K562 (cell line): Measurements from ENCODE around the gene FBXO48. TPM values are rescaled to one million over a fixed set of nuclear protein-coding genes. Genes with fewer than 3 reads are reported as not detected.

ENCODE experiments used
- MYC ChIP-seq, 2 experiments: fragments of 250-450 bp in 1 of 2; sonication (Bioruptor Pico) in 1 of 2; IDR thresholded peaks; 2 replicates each; pipeline versions ENCODE4 v1.5.1 to v1.6.1; 2012 to 2021; ENCODE audit warnings: low read depth in 2 of 2, borderline replicate concordance in 1 of 2, improper control_type of control experiment in 1 of 2, low read length in 1 of 2, mild to moderate bottlenecking in 1 of 2, moderate library complexity in 1 of 2
- RREB1 ChIP-seq: fragments of 250-450 bp; sonication (Bioruptor Pico); IDR thresholded peaks from 2 replicates; pipeline ENCODE4 v1.4.0; 2020
- TAF9B ChIP-seq: fragments of 450-650 bp; IDR thresholded peaks from 2 replicates; pipeline ENCODE4 v1.6.1; 2018; ENCODE audit warnings: mild to moderate bottlenecking; ENCODE audit not compliant: partially characterized antibody
- TCF7L2 ChIP-seq: fragments of 150-350 bp; IDR thresholded peaks from 2 replicates; pipeline ENCODE4 v1.6.1; 2016; ENCODE audit warnings: low read depth, mild to moderate bottlenecking, low read length, moderate library complexity
- ZNF146 ChIP-seq: IDR thresholded peaks from one replicate; pipeline ENCODE4 v1.6.1; 2018; ENCODE audit warnings: missing compliant biosample characterization; ENCODE audit not compliant: unreplicated experiment
- ZNF740 ChIP-seq, 3 experiments: fragments of 200-800 bp in 1 of 3; sonication (Bioruptor generic) in 1 of 3; sonication (generic) in 1 of 3; formaldehyde crosslinking in 1 of 3; IDR thresholded peaks; 2 replicates each; pipeline versions ENCODE4 v1.6.1 to v1.8.0; 2016 to 2022; ENCODE audit warnings: mild to moderate bottlenecking in 2 of 3, missing compliant biosample characterization in 2 of 3, missing genetic modification characterization in 2 of 3, missing genetic modification reagents in 1 of 3
- polyA plus RNA-seq, 8 experiments: library from polyadenylated mRNA; depleted of rRNA in 4 of 8; stranded (reverse) in 5 of 8; unstranded in 3 of 8; fragments of >200 nt; fragmentation: Nextera tagmentation in 2 of 8; fragmentation: Illumina TruSeq in 1 of 8; extraction: Ambion mirVana in 2 of 8; extraction: Trizol in 1 of 8; gene quantifications; 2 replicates each; pipeline versions ENCODE4 v1.2.1 to v1.2.3, GENCODE V29; 2011 to 2014; ENCODE audit warnings: inconsistent platforms in 1 of 8, missing spikeins in 1 of 8
- total RNA-seq, 7 experiments: library from RNA; depleted of rRNA in 6 of 7; stranded (reverse); fragments of >200 nt in 6 of 7; fragmentation: Illumina TruSeq in 2 of 7; extraction: Trizol in 2 of 7; gene quantifications; 2 replicates each; pipeline versions ENCODE4 v1.2.1 to v1.2.3, GENCODE V29; 2011 to 2021; ENCODE audit warnings: low replicate concordance in 1 of 7

The FBXO48 gene
- total and polyA plus RNA-seq, 9 of the 15 experiments (the other 6 are each of a cell fraction or from before 2014, with no cell fraction given) = 0.36 to 1.8 (median 0.73) TPM

GRCh38 chr2:68429311-68429826 is 37.7 kb downstream of the FBXO48 start (continued):
- TF ChIP-seq RREB1 (CRISPR knock-in tag) (0 out of 2 replicates have a peak, but pooled peaks have one; percentile 57), MYC (IDR thresholded peaks at IDR 0.05; ENCODE audit: low read depth, low read length) (peak; percentile 24), MYC (CRISPR knock-in tag; IDR thresholded peaks at IDR 0.05; ENCODE audit: borderline replicate concordance, low read depth) (no peak), TCF7L2 (no peak), ZNF146 (CRISPR knock-in tag) (no peak), TAF9B (no peak), ZNF740 (CRISPR knock-in tag; IDR thresholded peaks at IDR 0.05) (no peak), ZNF740 (tag; IDR thresholded peaks at IDR 0.05) (no peak; a peak in 1 of 4 replicates)
